ENCODE results near the gene OPRM1.

- TF ChIP-seq CTCF (IDR thresholded peaks at IDR 0.05; ENCODE audit: low read depth, low read length) (no peak), EZH2phosphoT487 (IDR thresholded peaks at IDR 0.05; ENCODE audit: low read depth) (no peak)
These were observed 18.1 kb downstream of the OPRM1 start for GRCh38 chr6:154057098-154057497.

Data from OCI-LY3 (cell line).